GM21515 (cell line): Measurements from ENCODE around the gene PTPRK.

ENCODE experiments used
- ATAC-seq: cut with Tn5 transposase; IDR thresholded peaks from one replicate; pipeline ENCODE4 v1.9.1; 2021; ENCODE audit not compliant: unreplicated experiment

The PTPRK gene

DNA sequence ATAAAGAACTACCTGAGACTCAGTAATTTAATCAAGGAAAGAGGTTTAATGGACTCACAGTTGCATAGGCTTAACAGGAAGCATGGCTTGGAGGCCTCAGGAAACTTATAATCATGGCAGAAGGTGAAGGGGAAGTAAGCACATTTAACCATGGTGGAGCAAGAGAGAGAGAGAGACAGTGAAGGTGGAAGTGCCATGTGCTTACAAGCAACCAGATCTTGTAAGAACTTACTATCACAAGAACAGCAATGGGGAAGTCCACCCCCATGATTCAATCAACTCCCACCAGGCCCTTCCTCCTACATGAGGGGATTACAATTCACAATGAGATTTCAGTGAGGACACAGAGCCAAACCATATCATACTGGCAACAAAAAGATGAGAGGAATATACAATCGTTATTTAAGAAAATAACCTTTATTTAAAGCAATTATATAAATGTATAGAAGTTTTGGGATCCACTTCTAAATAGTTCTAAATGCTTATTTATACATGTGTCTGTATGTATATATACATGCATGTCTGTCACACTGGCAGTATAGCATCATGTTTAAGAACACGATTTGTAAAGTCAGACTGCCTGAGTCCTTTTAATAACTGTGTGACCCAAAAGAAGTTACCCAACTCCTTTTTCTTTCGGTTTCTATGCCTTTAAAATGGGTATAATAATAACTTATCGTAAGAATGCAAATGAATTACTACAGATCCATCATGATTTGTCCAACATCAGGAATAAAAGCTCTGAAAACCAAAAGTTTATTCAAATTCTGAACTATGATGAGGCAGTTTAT lies 363.9 kb downstream of the PTPRK start:
- no peak for ATAC-seq

DNA sequence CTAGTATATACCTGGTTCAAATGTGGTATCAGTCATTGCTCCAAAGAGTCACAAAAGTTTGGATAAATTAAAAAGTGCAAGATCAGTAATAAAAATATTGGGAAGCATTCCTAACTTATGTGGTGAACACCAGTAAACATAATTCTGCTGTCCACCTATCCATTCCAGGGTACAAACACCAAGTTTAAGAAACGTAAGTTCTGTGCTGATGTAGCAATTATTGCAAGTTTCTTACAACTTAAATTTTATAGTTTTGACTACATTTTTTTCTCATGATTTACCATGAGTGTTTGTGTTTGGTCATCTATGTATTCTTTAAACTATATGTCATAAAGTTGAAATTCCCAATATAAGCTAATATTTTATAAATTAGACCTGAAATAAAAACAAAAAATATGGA lies 364.6 kb downstream of the PTPRK start:
- no peak for ATAC-seq

DNA sequence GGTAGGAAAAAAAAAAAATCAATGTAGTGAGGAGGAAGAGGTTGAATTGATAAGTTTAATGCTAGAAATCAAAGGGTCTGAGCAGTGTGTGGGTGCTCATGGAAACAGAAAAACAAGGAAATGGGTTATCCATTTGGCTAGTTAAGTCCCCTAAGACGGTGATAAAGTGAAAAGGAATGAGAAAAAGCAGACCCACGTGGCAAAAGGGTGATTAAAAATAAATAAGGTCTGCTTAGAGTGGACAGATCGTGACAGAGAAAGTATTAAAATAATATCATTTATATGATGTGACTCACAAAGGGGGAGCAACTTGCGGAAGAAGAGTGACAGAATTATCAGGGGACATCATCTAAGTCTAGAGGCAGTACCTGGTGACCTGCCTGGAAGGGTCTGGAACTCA lies 367.8 kb downstream of the PTPRK start:
- ATAC-seq = no peak

DNA sequence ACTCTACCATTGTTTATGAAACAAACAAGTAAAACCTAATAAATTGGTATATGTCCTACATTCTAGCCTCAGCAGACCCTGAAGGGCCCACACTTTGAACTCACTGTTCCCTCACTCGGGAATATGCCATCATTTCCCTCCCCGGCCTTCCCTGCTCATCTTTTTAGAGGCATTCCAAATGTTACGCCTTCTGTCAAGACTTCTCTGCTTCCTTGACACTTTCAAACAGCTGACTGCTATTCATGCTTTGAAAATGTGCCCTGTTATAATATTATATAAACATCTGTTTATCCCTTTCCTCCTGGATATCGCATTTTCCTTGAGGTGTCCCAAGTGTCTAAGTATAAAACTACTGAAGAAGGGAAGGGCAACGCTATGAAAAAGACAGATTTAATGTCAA lies 370.0 kb downstream of the PTPRK start:
- ATAC-seq = no peak

DNA sequence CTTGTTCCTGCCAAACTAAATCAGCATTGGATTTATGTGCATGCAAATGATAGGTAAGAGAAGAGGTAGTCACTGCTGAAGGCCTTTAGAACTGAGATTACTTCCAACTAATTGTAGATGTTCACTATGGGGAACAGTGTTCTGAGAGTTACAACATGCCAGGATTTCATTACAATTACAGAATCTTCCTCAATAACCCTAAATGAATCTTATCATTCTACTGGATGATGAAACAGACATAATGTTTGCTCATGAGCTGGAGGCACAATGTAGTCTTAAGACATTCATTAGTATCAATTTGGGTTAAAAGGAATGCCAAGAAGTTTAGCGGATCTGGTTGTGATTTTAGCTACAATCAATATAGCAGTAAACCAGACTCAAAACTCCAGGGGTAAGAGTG lies 370.6 kb downstream of the PTPRK start:
- ATAC-seq = no peak

DNA sequence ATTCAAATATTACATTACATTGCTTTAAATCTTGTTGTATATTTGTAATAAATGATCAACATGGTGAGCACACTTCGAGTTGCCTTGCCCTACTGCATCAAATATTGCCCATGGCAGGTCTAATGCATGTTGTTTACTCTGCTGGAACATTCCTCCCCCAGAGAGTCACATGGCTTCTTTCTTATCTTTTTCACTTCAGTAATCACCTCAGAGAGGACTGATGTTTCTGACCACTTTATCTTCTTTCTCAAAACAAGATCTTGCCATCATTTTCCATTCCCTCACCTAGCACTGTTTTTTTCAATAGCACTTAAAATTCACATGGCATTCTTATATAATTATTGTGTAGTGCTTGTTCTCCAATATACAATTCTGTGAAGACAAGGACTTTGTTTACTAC lies 376.1 kb downstream of the PTPRK start:
- no peak for ATAC-seq

DNA sequence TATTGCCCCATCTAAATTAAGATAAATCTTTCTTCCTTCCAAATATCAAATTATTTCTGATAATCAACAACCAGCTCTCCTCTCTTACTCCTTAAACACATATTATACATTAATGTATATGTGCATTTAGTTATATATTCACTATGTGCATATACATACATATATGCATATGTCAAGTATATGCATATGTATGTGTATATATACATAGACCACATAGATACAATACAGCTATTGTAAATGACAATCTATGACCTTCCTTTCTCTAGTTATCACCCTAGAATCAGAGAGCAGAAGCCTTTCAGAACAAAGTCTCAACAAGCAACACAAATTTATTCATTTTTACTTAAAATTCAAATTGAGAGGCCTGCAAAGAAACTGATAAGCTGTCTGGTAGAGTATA lies 378.5 kb downstream of the PTPRK start:
- no peak for ATAC-seq

DNA sequence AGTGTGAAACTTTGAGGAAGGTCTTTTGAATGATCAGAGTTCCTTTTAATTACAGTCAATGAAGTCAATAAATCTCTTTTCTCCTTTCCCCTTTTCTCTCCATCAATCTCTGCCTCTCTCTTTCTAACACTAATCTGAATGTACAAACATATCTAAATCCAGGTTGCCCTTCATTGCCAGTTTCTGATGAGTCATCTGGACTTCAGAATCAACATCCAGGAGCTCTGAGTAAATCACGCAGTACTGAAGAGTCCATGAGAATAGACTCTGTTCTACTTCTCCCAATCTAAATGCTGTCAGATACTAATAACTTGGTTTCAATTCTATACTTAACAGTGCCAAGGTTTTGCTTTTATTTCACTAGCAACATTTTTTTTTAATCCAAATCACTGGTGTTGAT lies 380.9 kb downstream of the PTPRK start:
- no peak for ATAC-seq

DNA sequence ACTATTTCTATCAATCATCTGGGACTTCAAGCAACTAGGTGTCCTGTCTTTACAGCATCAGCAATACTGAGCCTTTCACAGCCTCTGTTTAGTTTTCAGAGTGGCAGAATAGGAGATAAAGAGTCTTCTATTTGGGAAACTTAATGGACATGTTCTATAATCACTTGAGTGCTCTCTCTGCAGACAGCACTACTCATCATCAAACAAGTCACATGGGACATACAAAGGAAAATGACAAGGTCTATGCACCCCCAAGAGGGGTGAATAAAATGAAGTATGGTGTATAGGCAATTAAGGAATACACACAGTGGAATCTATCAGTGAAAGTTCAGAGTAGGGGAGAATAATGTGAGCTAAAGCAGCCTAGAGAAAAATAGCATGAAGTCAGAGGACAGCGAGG lies 381.7 kb downstream of the PTPRK start:
- no peak for ATAC-seq

DNA sequence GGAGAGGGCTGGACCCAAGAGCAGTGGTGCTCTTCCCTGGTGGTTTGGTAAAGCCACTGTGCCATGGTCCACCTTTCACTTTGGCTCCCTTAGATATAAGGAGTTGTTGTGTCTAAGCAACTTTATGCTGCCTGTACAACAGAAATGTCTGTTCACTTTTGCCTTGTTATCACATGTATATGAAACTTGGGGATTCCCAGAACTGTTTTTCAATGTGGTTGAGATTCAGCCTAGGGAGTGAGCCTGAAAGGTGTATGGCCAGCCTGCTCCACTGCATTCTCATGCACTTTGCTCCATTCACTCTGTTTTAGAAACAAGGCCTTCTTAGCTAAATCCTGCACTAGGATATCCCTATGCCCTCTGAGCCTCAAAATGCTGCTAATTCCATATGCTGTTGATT lies 385.1 kb downstream of the PTPRK start:
- ATAC-seq = no peak

DNA sequence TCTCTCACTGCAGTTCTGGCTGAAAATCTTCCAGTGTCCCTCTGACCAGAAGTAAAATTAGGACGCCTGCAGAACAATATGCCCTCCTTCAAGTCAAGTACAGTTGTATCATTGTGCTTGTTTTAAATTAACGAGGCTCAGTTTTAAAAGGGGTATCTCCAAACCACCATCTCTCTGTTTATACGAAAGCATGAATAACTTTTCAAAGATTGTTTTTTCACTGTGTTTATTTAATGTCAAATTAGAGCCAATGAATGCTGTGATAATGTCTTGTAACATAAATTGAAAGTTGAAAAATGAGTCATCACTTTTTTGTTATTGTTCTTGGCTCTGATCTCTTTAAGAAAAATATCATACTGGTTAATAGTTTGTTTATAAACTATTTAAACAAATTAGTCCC lies 388.8 kb downstream of the PTPRK start:
- ATAC-seq = no peak

DNA sequence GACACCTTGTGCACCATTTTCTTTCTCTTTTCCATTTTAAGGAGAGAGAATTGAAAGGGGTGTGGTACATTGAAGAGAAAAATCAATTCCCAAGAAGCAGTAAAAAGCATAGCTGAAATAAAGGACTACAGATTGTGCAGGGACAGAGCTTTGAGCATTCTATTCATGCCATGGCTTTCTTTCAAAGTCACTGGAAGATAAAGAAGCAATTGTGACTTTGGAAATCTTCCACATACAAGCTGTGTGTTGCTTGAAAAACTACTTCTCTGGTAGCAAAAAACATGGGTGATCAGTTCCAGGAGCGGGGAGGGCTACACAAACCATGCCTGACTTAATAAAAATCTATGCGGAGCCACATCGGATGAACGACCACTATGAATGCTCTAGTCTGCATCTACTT lies 389.4 kb downstream of the PTPRK start:
- no peak for ATAC-seq

DNA sequence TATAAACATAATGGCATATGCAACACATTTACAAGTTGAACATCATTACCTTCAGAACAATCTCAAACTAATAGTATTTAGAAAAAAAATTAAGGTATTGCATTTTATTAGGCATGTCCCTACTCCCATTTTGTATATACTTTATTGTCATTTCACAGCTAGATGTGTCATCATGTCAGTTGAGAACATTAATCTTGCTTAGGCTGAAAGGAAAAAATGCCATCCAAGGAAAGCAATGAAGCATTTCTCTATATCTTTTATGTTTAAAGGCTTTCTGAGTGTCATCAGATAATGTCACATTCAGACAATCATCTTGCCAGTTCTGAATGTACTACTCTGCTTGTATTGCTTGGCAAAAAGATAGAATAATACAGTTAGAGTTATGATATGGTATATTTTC lies 390.7 kb downstream of the PTPRK start:
- ATAC-seq = no peak

DNA sequence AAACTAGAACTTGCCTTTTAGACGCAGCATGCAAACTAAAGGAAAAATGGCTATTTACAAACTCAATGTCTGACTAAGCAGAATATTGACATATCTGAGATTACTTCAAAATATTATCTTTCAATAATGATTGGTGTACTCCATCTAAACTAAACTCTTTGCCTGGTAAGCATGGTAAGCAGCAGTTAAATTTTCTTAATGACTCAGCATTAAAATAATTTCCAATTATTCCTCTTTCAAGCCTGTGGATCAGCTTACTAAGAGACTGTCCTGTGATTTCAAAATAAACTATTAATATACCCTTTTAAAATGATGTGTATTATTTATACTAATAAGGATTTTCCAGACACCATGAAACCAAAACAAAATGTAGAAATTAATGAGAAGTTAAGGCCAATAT lies 392.7 kb downstream of the PTPRK start:
- ATAC-seq = no peak

DNA sequence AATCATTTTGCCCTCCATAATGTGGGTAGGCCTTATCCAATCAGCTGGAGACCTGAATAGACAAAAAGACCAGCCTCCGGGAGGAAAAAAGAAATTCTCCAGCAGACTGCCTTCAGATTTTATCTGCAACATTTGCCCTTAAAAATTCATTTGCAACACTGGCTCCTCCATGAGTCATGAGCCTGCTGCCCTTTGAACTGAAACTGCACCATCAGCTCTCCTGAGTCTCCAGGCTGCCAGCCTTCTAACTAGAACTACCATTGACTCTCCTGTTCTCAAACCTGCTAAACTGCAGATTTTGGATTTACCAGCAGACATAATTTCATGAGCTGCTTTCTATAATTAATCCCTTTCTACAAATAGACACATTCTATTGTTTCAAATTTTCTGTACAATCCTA lies 395.7 kb downstream of the PTPRK start:
- ATAC-seq = no peak

DNA sequence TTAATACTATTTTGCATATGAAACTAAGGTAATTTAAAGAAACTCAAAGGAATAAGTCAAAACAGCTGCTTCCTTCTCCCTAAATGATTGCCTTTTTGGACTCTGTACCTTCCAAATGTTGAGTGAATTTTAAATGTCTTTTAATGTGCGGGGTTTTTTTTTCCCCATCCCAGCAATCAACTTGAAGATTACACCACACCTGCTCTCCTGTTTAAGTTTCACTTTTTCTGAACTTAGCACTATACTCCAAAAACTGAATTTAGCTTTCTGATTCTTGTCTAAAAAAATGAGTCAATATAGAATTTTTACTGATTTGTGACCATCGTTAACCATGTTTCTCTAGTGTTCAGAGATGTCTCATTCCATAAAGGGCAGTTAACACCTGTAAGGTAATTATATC lies 398.8 kb downstream of the PTPRK start:
- ATAC-seq = no peak

DNA sequence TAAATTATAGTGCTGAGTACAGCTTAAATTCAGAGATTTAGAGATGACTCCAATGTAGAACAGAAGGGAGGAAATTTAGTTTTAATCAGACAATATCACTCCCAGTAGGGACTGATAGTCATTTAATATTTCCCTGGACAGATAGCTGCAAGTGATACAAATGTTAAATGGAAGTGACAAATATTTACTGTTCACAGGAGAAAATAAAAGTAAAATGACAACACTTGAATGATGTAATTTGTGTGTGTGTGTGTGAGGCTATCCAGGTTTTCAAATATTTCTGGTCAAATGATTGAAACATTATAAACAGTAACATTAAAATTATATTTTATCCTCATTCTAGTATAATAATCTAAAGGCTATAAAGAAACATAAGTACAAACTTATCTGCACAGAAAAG lies 399.2 kb downstream of the PTPRK start:
- no peak for ATAC-seq

DNA sequence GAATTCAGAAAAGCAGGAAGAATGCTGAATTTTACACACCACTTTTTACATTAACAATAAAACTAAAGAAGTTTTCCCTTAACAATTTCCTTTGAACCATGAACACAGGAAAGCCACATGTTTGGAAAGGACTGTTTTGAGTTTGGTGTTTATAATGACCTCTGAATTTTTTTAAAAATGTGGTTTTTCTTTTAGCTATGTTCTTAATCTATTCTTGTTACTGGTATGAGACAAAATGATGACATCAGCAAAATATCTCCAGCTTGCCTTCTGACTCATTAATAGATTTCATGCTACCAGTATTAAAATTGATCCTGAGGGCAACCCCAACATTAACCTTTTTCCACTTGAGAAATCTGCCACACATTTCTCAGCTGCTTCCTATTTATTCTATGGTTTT lies 402.0 kb downstream of the PTPRK start:
- no peak for ATAC-seq

DNA sequence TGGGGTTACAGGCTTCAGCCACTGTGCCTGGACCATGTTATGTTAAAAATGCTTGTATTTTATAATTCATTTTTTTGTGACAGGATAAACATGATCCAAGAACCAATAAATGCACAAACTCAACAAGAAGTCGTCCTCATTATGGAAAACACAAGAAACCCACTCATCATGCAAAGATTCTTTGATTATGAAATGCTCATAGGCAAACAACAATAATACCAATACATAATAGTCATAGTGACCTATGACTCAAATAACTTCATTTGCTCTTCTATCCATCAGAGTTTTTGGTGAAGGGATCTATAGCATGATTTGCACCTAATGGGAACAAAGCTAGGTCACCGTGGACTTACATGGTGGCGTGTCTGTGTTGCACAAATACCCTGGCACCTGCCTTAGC lies 402.5 kb downstream of the PTPRK start:
- ATAC-seq = no peak

DNA sequence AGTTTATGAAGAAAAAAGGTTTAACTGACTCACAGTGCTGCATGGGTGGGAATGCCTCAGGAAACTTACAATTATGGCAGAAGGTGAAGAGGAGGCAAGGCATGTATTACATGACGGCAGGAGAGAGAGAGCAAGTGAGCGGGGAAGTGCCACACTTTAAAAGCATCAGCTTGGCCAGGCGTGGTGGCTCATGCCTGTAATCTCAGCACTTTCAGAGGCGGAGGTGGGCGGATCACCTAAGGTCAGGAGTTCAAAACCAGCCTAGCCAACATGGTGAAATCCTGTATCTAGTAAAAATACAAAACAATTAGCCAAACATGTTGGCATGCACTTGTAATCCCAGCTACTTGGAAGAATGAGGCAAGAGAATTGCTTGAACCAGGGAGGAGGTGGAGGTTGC lies 406.2 kb downstream of the PTPRK start:
- ATAC-seq = no peak

DNA sequence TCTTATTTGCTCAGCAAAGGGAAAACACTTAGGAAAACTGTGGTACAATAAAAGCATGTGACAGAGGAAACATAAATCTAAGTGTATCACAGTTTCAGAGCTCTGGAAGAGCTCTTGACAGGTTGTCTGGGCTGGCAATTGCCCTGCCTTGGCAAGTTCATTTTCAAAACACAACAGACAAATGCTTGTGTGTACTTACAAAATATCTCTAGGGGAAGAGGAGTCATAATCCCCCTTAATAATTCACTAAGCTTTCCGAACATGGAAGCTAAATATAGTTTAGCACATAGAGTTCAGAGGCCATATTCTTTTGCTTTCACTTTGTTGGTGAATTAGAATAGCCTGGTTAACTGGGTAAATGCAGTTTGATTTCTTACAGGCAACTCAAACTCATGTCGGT lies 407.9 kb downstream of the PTPRK start:
- ATAC-seq = no peak

DNA sequence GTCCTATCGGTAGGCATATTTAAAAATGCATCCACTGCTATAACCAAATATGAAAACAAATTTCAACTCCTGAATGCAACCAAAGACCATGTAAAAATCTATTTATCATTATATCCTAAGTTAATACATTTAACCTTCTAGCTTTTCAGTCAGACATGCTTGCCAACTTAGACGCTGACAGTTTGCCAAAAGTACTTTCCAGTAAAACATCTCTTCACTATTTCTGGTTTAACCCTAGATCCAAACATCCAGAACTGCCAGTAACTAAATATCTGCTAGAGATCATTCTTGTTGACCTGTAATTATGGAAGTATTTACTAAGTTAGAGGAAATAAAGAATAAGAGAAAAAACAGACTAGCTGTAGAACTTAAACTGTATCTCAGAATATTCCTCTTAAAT lies 409.3 kb downstream of the PTPRK start:
- no peak for ATAC-seq

DNA sequence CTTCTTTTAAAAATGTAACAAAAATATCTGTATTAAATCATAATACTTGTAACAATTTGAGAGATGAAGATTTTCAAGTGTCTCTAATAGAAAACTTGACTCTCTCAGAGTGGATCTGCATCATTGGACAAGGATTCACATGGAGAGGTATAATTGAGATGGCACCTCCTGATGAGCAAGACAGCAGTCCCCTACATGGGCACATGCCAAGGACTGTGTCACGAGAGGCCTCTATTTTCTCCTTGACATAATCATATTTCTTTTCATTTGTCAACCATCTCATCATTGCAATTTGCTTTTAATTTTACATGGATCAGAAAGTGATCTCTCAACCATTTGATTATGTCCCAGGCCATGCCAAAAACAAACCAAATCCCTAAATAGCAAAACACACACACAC lies 412.7 kb downstream of the PTPRK start:
- ATAC-seq = no peak
